Hepatocyte (in vitro differentiated cells): Measurements from ENCODE around the gene ZP1. TPM values are rescaled to one million over a fixed set of nuclear protein-coding genes. Genes with fewer than 3 reads are reported as not detected.

Experiments
- DNase-seq: peaks from one replicate; pipeline ENCODE4 v3.0.0-alpha.2; 2016; ENCODE audit warnings: low spot score
- H2AFZ ChIP-seq: fragments of 200-600 bp; sonication (generic); 2 replicates; pipeline ENCODE4 v1.6.0; 2016; ENCODE audit warnings: antibody characterized with exemption, mild to moderate bottlenecking
- H3K27ac ChIP-seq: fragments of 200-600 bp; sonication (generic); 2 replicates; pipeline ENCODE4 v1.5.1; 2016; ENCODE audit warnings: mild to moderate bottlenecking
- H3K27me3 ChIP-seq: fragments of 200-600 bp; sonication (generic); 2 replicates; pipeline ENCODE4 v1.6.1; 2016
- H3K36me3 ChIP-seq: fragments of 200-600 bp; sonication (generic); replicated peaks from 2 replicates; pipeline ENCODE4 v1.5.1; 2016; ENCODE audit warnings: low read depth; ENCODE audit not compliant: insufficient read depth
- H3K4me1 ChIP-seq: fragments of 200-600 bp; sonication (generic); 2 replicates; pipeline ENCODE4 v1.5.1; 2016; ENCODE audit warnings: mild to moderate bottlenecking, moderate library complexity; ENCODE audit not compliant: insufficient read depth
- H3K4me2 ChIP-seq: fragments of 200-600 bp; sonication (generic); 2 replicates; pipeline ENCODE4 v1.6.0; 2016
- H3K4me3 ChIP-seq: fragments of 200-600 bp; sonication (generic); 2 replicates; pipeline ENCODE4 v1.5.1; 2016; ENCODE audit warnings: mild to moderate bottlenecking
- H3K79me2 ChIP-seq: fragments of 200-600 bp; sonication (generic); 2 replicates; pipeline ENCODE4 v1.6.0; 2017; ENCODE audit warnings: mild to moderate bottlenecking
- H3K9me2 ChIP-seq: fragments of 200-600 bp; sonication (generic); replicated peaks from 2 replicates; pipeline ENCODE4 v1.6.0; 2017; ENCODE audit warnings: mild to moderate bottlenecking; ENCODE audit not compliant: insufficient read depth
- H3K9me3 ChIP-seq: fragments of 200-600 bp; sonication (generic); 2 replicates; pipeline ENCODE4 v1.5.1; 2016; ENCODE audit warnings: low read depth, mild to moderate bottlenecking
- H4K20me1 ChIP-seq: fragments of 200-600 bp; sonication (generic); 2 replicates; pipeline ENCODE4 v1.6.0; 2016; ENCODE audit warnings: mild to moderate bottlenecking; ENCODE audit not compliant: insufficient read depth, poor library complexity, severe bottlenecking
- CTCF ChIP-seq: fragments of 200-600 bp; sonication (generic); IDR thresholded peaks from 2 replicates; pipeline ENCODE4 v1.5.1; 2016; ENCODE audit warnings: antibody characterized with exemption, mild to moderate bottlenecking; ENCODE audit not compliant: poor library complexity
- EZH2 ChIP-seq: fragments of 200-600 bp; sonication (generic); IDR thresholded peaks from 2 replicates; pipeline ENCODE4 v1.6.1; 2016; ENCODE audit warnings: antibody characterized with exemption, mild to moderate bottlenecking, borderline replicate concordance
- EZH2phosphoT487 ChIP-seq: fragments of 200-600 bp; sonication (generic); IDR thresholded peaks from one replicate; pipeline ENCODE4 v1.6.1; 2018; ENCODE audit warnings: antibody characterized with exemption, mild to moderate bottlenecking, low read depth, moderate library complexity; ENCODE audit not compliant: unreplicated experiment, severe bottlenecking
- WGBS: methylation state at CpG from one replicate; pipeline ENCODE4 v1.1.6; 2016; ENCODE audit warnings: low lambda C conversion rate; ENCODE audit errors: missing lambda C conversion rate; 5-methylcytosine and 5-hydroxymethylcytosine counted together
- polyA plus RNA-seq: library from polyadenylated mRNA; unstranded; fragments of >200 nt; fragmentation: Nextera tagmentation; extraction: Ambion mirVana; gene quantifications from 2 replicates; pipeline ENCODE4 v1.2.1, GENCODE V29; 2016
- total RNA-seq: library from RNA; depleted of rRNA; stranded (reverse); fragments of >200 nt; gene quantifications from 2 replicates; pipeline ENCODE4 v1.2.3, GENCODE V29; 2014

Gene ZP1
- total and polyA plus RNA-seq, 2 experiments from 2014 or later = 1.6 TPM; not detected in 1

DNA sequence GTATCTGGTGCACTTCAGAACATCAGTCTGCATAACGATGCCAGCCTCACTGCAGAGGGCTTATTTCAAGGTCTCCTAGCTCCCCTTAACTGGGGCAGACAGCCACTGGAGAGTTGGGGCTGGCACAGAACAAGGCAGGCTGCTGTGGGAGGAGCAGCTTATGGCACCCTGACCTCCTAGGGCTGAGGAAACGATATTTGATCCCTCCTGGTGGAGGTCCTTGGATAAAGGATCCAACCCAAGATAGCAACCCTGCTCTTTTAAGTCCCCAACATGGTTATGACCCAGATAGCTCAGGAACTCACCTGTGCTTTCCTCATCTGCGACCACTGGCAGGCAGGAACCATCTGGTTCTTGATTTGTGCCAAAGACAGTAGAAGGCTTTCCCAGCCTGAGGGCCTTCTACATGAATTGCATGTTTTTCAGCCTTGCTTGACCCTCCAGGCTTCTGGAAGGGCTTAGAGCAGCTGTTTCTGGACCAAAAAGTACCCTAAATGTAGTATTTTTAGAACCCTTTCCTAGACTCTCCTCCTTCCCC lies 49.4 kb downstream of the ZP1 start:
- TF ChIP-seq EZH2phosphoT487 (no peak), CTCF (no peak), EZH2 (no peak)
- peaks cover 46% of the 10 kb centered on the region for H3K79me2 ChIP-seq
- H3K36me3 ChIP-seq = no peaks in the 10 kb centered on the region
- no peak overlapping the region for H3K27ac ChIP-seq
- peaks cover 10% of the 10 kb centered on the region for H3K4me1 ChIP-seq
- no peak for DNase-seq
- no peak overlapping the region for H3K4me2 ChIP-seq
- H3K4me3 ChIP-seq = no peak overlapping the region
- no peaks in the 10 kb centered on the region for H3K9me2 ChIP-seq
- no peaks in the 10 kb centered on the region for H3K27me3 ChIP-seq
- no peak overlapping the region for H2AFZ ChIP-seq
- WGBS = 75% methylated on average over 3 of the region's 3 CpGs
- H3K9me3 ChIP-seq = no peaks in the 10 kb centered on the region
- H4K20me1 ChIP-seq = peaks cover 3% of the 10 kb centered on the region

DNA sequence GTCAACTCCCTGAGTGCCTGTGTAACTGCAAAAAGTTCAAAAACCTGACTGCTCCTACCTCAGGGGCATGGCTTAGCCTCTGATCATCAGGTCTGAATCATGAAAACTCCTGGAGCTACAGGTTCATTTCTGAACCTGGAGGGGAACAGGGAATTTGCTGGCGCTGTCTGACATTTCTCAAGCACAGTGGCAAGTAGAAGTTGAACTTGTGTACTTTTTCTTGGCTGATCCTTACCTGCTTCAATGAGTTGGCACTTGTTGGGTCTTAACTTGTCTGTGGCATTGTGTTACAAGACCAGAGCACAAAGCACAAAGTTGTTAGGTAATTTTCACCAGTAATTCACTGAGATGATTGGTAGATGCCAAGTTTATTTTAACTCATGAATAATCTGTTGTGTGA lies 49.9 kb downstream of the ZP1 start:
- no peaks in the 10 kb centered on the region for H3K9me2 ChIP-seq
- H3K4me2 ChIP-seq = no peak overlapping the region
- H3K79me2 ChIP-seq = peaks cover 46% of the 10 kb centered on the region
- 92% methylated on average over 1 of the region's 1 CpG for WGBS
- no peaks in the 10 kb centered on the region for H3K27me3 ChIP-seq
- H4K20me1 ChIP-seq = peaks cover 3% of the 10 kb centered on the region
- H3K27ac ChIP-seq = no peak overlapping the region
- no peak overlapping the region for H2AFZ ChIP-seq
- H3K4me3 ChIP-seq = no peak overlapping the region
- peaks cover 10% of the 10 kb centered on the region for H3K4me1 ChIP-seq
- TF ChIP-seq EZH2 (no peak), CTCF (no peak), EZH2phosphoT487 (no peak)
- DNase-seq = no peak
- no peaks in the 10 kb centered on the region for H3K36me3 ChIP-seq
- H3K9me3 ChIP-seq = no peaks in the 10 kb centered on the region

DNA sequence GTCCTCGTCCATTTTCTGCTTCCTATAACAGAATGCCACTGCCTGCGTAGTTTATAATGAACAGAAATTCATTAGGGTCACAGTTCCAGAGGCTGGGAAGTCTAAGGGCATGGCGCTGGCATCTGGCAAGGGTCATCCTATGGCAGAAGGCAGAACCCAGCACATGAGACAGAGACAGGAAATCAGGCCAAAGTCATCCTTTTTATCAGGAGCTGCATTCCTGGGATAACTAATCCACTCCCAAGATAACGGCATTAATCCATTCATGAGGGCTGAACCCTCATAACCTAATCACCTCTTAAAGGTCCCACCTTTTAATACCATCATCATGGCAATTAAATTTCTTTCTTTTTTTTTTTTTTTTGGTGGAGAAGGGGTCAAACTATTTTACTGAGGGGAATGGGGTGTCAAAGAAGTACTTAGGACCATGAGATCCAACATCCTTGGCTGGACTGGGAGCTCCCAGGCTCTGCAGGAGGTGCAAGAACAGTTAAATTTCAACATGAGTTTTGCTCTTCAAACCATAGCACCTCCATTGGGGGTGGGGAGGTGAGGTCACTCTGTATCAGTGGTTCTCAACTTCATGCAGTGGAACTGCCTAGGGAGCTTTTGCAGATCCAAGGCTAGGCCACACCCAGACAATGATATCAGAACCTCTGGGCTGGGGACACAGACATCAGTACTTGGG lies 51.1 kb downstream of the ZP1 start:
- no peak for DNase-seq
- Histone ChIP-seq H3K27ac (no peak overlapping the region), H3K4me1 (peaks cover 10% of the 10 kb centered on the region), H3K79me2 (peaks cover 46% of the 10 kb centered on the region), H3K36me3 (no peaks in the 10 kb centered on the region), H3K9me3 (no peaks in the 10 kb centered on the region), H3K4me2 (no peak overlapping the region), H3K27me3 (no peaks in the 10 kb centered on the region), H3K9me2 (no peaks in the 10 kb centered on the region), H3K4me3 (no peak overlapping the region), H2AFZ (no peak overlapping the region), H4K20me1 (peaks cover 3% of the 10 kb centered on the region)
- no peak for TF ChIP-seq CTCF
- TF ChIP-seq EZH2phosphoT487 = no peak
- no peak for TF ChIP-seq EZH2
- 87% methylated on average over 4 of the region's 4 CpGs for WGBS
